BJ (cell line): ENCODE results near the gene CCDC124. TPM values are rescaled to one million over a fixed set of nuclear protein-coding genes. Genes with fewer than 3 reads are reported as not detected.

Source experiments
- CTCF ChIA-PET: fragments of 350-600 bp; formaldehyde crosslinking; extraction: SDS; loops from one replicate; lab custom pipeline; 2021; ENCODE audit warnings: antibody characterized with exemption, inconsistent platforms; lab: Yijun Ruan, JAX
- POLR2A ChIA-PET: fragments of 300-600 bp; sonication (Branson Sonifier 250); formaldehyde crosslinking; extraction: SDS; loops from one replicate; lab custom pipeline; 2021; ENCODE audit warnings: antibody characterized with exemption; lab: Charles Lee
- DNase-seq: peaks from one replicate; pipeline ENCODE4 v3.0.0-alpha.2; 2011; ENCODE audit warnings: low read depth
- H3K27me3 ChIP-seq: 2 replicates; pipeline ENCODE4 v1.6.0; 2011; ENCODE audit warnings: low read length; ENCODE audit not compliant: control insufficient read depth, insufficient read depth
- H3K36me3 ChIP-seq: 2 replicates; pipeline ENCODE4 v1.5.1; 2011; ENCODE audit warnings: low read length; ENCODE audit not compliant: control insufficient read depth, insufficient read depth
- H3K4me3 ChIP-seq: 2 replicates; pipeline ENCODE4 v1.5.1; 2011; ENCODE audit warnings: low read depth, mild to moderate bottlenecking, control low read depth, low read length
- polyA plus RNA-seq: library from polyadenylated mRNA; depleted of rRNA; stranded (reverse); fragments of >200 nt; gene quantifications from 2 replicates; pipeline ENCODE4 v1.2.3, GENCODE V29; 2011
- TF ChIP-seq, protein P1 (sequence below): IDR thresholded peaks from 2 replicates; pipeline ENCODE4 v1.5.1; 2011; ENCODE audit warnings: low read depth, mild to moderate bottlenecking, control low read depth, inconsistent platforms, low read length, moderate library complexity; ENCODE audit not compliant: insufficient read depth

The CCDC124 gene
- polyA plus RNA-seq, 1 experiment = 40.8 TPM

DNA sequence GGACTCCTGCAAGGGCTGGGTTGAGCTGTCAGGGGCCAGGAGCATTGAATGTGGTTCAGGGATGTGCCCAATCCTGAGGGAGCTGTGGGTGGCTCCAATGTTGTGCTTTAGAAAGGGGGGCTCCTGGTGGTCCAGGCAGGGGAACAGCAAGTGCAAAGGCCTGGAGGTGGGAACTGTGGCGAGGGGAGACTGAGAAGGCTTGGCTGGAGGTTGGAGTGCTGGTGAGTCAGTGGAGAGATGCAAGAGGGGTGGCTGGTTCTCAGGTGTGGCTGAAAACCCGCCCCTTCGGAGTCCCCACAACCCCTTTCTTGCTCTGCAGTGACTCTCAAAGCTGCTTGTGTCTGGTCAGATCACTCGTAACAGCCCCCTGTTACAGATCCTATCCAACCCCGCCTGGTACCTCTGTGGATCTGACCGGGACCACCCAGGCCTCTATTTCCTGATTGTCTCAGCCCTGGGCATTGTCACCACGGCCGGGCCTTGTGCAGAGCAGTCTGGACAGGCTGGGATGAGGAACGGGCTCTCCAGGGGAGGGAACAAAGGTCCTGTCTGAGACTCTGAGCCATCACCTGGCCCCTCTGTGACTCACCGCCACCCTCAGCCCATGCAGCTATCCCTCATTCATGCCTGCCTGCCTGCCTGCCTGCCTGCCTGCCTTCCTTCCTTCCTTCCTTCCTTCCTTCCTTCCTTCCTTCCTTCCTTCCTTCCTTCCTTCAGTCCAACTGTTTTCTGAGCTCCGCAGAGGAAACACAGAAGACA, 32.7 kb downstream of the CCDC124 start:
- no peak overlapping the region for H3K4me3 ChIP-seq
- TF ChIP-seq, protein P1, sequence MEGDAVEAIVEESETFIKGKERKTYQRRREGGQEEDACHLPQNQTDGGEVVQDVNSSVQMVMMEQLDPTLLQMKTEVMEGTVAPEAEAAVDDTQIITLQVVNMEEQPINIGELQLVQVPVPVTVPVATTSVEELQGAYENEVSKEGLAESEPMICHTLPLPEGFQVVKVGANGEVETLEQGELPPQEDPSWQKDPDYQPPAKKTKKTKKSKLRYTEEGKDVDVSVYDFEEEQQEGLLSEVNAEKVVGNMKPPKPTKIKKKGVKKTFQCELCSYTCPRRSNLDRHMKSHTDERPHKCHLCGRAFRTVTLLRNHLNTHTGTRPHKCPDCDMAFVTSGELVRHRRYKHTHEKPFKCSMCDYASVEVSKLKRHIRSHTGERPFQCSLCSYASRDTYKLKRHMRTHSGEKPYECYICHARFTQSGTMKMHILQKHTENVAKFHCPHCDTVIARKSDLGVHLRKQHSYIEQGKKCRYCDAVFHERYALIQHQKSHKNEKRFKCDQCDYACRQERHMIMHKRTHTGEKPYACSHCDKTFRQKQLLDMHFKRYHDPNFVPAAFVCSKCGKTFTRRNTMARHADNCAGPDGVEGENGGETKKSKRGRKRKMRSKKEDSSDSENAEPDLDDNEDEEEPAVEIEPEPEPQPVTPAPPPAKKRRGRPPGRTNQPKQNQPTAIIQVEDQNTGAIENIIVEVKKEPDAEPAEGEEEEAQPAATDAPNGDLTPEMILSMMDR = no peak
- ChIA-PET POLR2A (no interaction called here), CTCF (interaction anchor here (1.3 kb wide), 1 partner anchor 20 kb away, joined by 4 read pairs; no protein-coding TSS in a partner anchor)
- H3K27me3 ChIP-seq = peaks cover 33% of the 10 kb centered on the region
- H3K36me3 ChIP-seq = no peaks in the 10 kb centered on the region
- DNase-seq = no peak

DNA sequence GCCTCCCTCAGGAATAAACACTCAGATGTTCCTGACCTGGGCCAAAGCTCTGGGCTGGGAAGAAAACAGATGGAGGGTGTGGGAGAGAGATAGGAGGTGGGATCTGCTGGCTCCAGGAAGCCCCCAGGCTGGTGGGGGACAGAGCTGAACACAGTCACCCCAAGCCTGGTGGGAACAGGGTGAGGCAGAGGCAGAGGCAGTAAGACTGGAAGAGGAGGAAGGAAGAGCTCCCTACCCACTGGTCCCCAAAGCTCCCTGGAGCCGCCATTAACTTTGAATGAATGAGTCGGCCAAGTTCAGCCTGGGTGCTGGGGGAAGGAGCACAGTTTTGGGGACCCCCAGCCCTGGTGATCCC, 33.3 kb downstream of the CCDC124 start:
- peaks cover 33% of the 10 kb centered on the region for H3K27me3 ChIP-seq
- POLR2A ChIA-PET = no interaction called here
- TF ChIP-seq, protein P1 = no peak
- no peak overlapping the region for H3K4me3 ChIP-seq
- H3K36me3 ChIP-seq = no peaks in the 10 kb centered on the region
- no peak for DNase-seq
- CTCF ChIA-PET = interaction anchor here (1.3 kb wide), 1 partner anchor 20 kb away, joined by 4 read pairs; no protein-coding TSS in a partner anchor

- no peak for DNase-seq
- Histone ChIP-seq H3K36me3 (no peaks in the 10 kb centered on the region), H3K4me3 (no peak within 1 kb of the TSS), H3K27me3 (peaks cover 33% of the 10 kb centered on the region)
- TF ChIP-seq, protein P1 = no peak
- ChIA-PET POLR2A (no interaction called here), CTCF (interaction anchor here (0.5 to 2.5 kb wide), 3 partner anchors 8 to 28 kb away, joined by 4 to 5 read pairs (median 4); no protein-coding TSS in a partner anchor)
These were observed 33.9 kb downstream of the CCDC124 start, which contains the start of gene KCNN1 for GRCh38 chr19:17966550-17967256. TSS of gene KCNN1 (plus strand) at chr19:17967107. CDS start at chr19:17973889, 6,782 bp downstream.

GRCh38 chr19:17967257-17968051, 34.6 kb downstream of the CCDC124 start:
- H3K4me3 ChIP-seq = no peak overlapping the region
- DNase-seq = no peak
- TF ChIP-seq, protein P1 = no peak
- H3K36me3 ChIP-seq = no peaks in the 10 kb centered on the region
- ChIA-PET POLR2A (no interaction called here), CTCF (interaction anchor here (0.5 to 2.5 kb wide), 2 partner anchors 9 to 29 kb away, joined by 4 to 5 read pairs; no protein-coding TSS in a partner anchor)
- H3K27me3 ChIP-seq = peaks cover 33% of the 10 kb centered on the region
